ENCODE data around the gene HMOX1. TPM values are rescaled to one million over a fixed set of nuclear protein-coding genes. Genes with fewer than 3 reads are reported as not detected.

Gene HMOX1
- total RNA-seq, 2 donors from 2014 or later: 1.9 to 11.1 TPM

GRCh38 chr22:35384975-35385588, 4.2 kb downstream of the HMOX1 start:
- TF ChIP-seq CTCF (IDR thresholded peaks at IDR 0.05): no peak
- Histone ChIP-seq H3K36me3 (peaks cover 7% of the 10 kb centered on the region), H3K4me1 (peaks cover 0 to 18% of the 10 kb centered on the region in 2 donors), H3K27ac (no peak overlapping the region), H3K27me3 (no peaks in the 10 kb centered on the region), H3K9me3 (no peaks in the 10 kb centered on the region), H3K4me3 (no peak overlapping the region)
- no peak for DNase-seq (ENCODE audit: low spot score)

- Histone ChIP-seq H3K27me3 (no peaks in the 10 kb centered on the region), H3K4me1 (peaks cover 0 to 3% of the 10 kb centered on the region in 2 donors), H3K4me3 (no peak overlapping the region), H3K36me3 (peaks cover 7% of the 10 kb centered on the region), H3K27ac (no peak overlapping the region), H3K9me3 (no peaks in the 10 kb centered on the region)
- no peak for DNase-seq (ENCODE audit: low spot score)
- TF ChIP-seq CTCF (IDR thresholded peaks at IDR 0.05): no peak
Observed at GRCh38 chr22:35386670-35387288, 5.9 kb downstream of the HMOX1 start.

GRCh38 chr22:35390933-35391332, 10.0 kb downstream of the HMOX1 start:
- no peak for DNase-seq (ENCODE audit: low spot score)
- Histone ChIP-seq H3K27me3 (no peaks in the 10 kb centered on the region), H3K4me3 (no peak overlapping the region), H3K36me3 (peaks cover 7% of the 10 kb centered on the region), H3K27ac (no peak overlapping the region), H3K9me3 (no peaks in the 10 kb centered on the region), H3K4me1 (no peaks in the 10 kb centered on the region)
- TF ChIP-seq CTCF (IDR thresholded peaks at IDR 0.05): no peak

GRCh38 chr22:35392357-35392756, 11.5 kb downstream of the HMOX1 start:
- DNase-seq (ENCODE audit: low spot score): no peak
- Histone ChIP-seq H3K36me3 (peaks cover 7% of the 10 kb centered on the region), H3K9me3 (no peaks in the 10 kb centered on the region), H3K27me3 (no peaks in the 10 kb centered on the region), H3K27ac (no peak overlapping the region), H3K4me3 (no peak overlapping the region), H3K4me1 (no peaks in the 10 kb centered on the region)
- TF ChIP-seq CTCF (IDR thresholded peaks at IDR 0.05): no peak

GRCh38 chr22:35393116-35394010, 12.5 kb downstream of the HMOX1 start:
- no peak overlapping the region for H3K27ac ChIP-seq
- peaks cover 3% of the 10 kb centered on the region for H3K36me3 ChIP-seq

More at GRCh38 chr22:35393116-35394010, 12.5 kb downstream of the HMOX1 start:
- no peak for TF ChIP-seq CTCF (IDR thresholded peaks at IDR 0.05)
- no peak for DNase-seq (ENCODE audit: low spot score)
- no peaks in the 10 kb centered on the region for H3K4me1 ChIP-seq
- H3K9me3 ChIP-seq: no peaks in the 10 kb centered on the region
- no peaks in the 10 kb centered on the region for H3K27me3 ChIP-seq
- no peak overlapping the region for H3K4me3 ChIP-seq
